K562 (cell line): ENCODE data around the gene AGAP3. TPM values are rescaled to one million over a fixed set of nuclear protein-coding genes. Genes with fewer than 3 reads are reported as not detected.
A peak's percentile ranks its signal among the peaks of the same experiment; 100 is the strongest.

Experiments used
- CEBPG ChIP-seq, 3 experiments: fragments of 200-800 bp in 1 of 3; sonication (Bioruptor generic) in 1 of 3; sonication (generic) in 1 of 3; formaldehyde crosslinking in 1 of 3; IDR thresholded peaks in 2 of 3; conservative IDR thresholded peaks in 1 of 3; 2 replicates each; pipeline versions ENCODE4 v1.6.1 to v1.8.0; 2016 to 2022; ENCODE audit warnings: missing compliant biosample characterization in 2 of 3, missing genetic modification characterization in 2 of 3, mild to moderate bottlenecking in 1 of 3, missing genetic modification reagents in 1 of 3
- ELF1 ChIP-seq: fragments of 200-800 bp; sonication (Bioruptor generic); IDR thresholded peaks from 2 replicates; pipeline ENCODE4 v1.6.1; 2016; ENCODE audit warnings: missing genetic modification characterization, missing compliant biosample characterization
- FOXA3 ChIP-seq, 2 experiments: fragments of 450-650 bp in 1 of 2; sonication (generic) in 1 of 2; formaldehyde crosslinking; IDR thresholded peaks in 1 of 2; conservative IDR thresholded peaks in 1 of 2; 2 replicates each; pipeline versions ENCODE4 v1.4.0 to v1.8.0; 2020 to 2022; ENCODE audit warnings: mild to moderate bottlenecking in 2 of 2, missing genetic modification reagents in 1 of 2
- NFE2L1 ChIP-seq: fragments of 450-650 bp; IDR thresholded peaks from 2 replicates; pipeline ENCODE4 v1.6.1; 2016; ENCODE audit warnings: missing genetic modification characterization, low read depth, mild to moderate bottlenecking, missing compliant biosample characterization, moderate library complexity, borderline replicate concordance
- PCBP1 ChIP-seq: fragments of 200-400 bp; formaldehyde crosslinking; IDR thresholded peaks from 2 replicates; pipeline ENCODE4 v1.6.1; 2018; ENCODE audit warnings: mild to moderate bottlenecking, low read depth, low read length; ENCODE audit not compliant: poor library complexity, severe bottlenecking
- SIRT6 ChIP-seq: IDR thresholded peaks from one replicate; pipeline ENCODE4 v1.6.1; 2012; ENCODE audit warnings: low read depth, mild to moderate bottlenecking, control low read depth, inconsistent platforms, low read length, moderate library complexity
- SMAD2 ChIP-seq: fragments of 150-350 bp; IDR thresholded peaks from 2 replicates; pipeline ENCODE4 v1.6.1; 2014; ENCODE audit warnings: low read depth, mild to moderate bottlenecking, low read length
- SNRNP70 ChIP-seq: fragments of 200-400 bp; formaldehyde crosslinking; optimal IDR thresholded peaks from 2 replicates; pipeline ENCODE3; 2017; ENCODE audit warnings: low read depth, low read length
- TCF3 ChIP-seq: sonication (generic); formaldehyde crosslinking; IDR thresholded peaks from 2 replicates; pipeline ENCODE4 v1.4.0; 2020; ENCODE audit warnings: mild to moderate bottlenecking, missing genetic modification reagents
- ZNF133 ChIP-seq: fragments of 250-450 bp; sonication (Bioruptor Pico); IDR thresholded peaks from 2 replicates; pipeline ENCODE4 v1.4.0; 2020; ENCODE audit warnings: mild to moderate bottlenecking
- polyA plus RNA-seq, 8 experiments: library from polyadenylated mRNA; depleted of rRNA in 4 of 8; stranded (reverse) in 5 of 8; unstranded in 3 of 8; fragments of >200 nt; fragmentation: Nextera tagmentation in 2 of 8; fragmentation: Illumina TruSeq in 1 of 8; extraction: Ambion mirVana in 2 of 8; extraction: Trizol in 1 of 8; gene quantifications; 2 replicates each; pipeline versions ENCODE4 v1.2.1 to v1.2.3, GENCODE V29; 2011 to 2014; ENCODE audit warnings: inconsistent platforms in 1 of 8, missing spikeins in 1 of 8
- total RNA-seq, 7 experiments: library from RNA; depleted of rRNA in 6 of 7; stranded (reverse); fragments of >200 nt in 6 of 7; fragmentation: Illumina TruSeq in 2 of 7; extraction: Trizol in 2 of 7; gene quantifications; 2 replicates each; pipeline versions ENCODE4 v1.2.1 to v1.2.3, GENCODE V29; 2011 to 2021; ENCODE audit warnings: low replicate concordance in 1 of 7
- TF ChIP-seq, protein P1 (sequence below): fragments of 450-650 bp; IDR thresholded peaks from 2 replicates; pipeline ENCODE4 v1.6.1; 2014; ENCODE audit warnings: low read depth, mild to moderate bottlenecking, moderate library complexity, borderline replicate concordance
- TF ChIP-seq, protein P2 (sequence below): fragments of 450-650 bp; IDR thresholded peaks from 2 replicates; pipeline ENCODE4 v1.6.1; 2016
- TF ChIP-seq, protein P3 (sequence below): sonication (generic); formaldehyde crosslinking; IDR thresholded peaks from 2 replicates; pipeline ENCODE4 v1.8.0; 2022; ENCODE audit warnings: missing genetic modification reagents, mild to moderate bottlenecking, borderline replicate concordance
- TF ChIP-seq, protein P4 (sequence below): fragments of 150-350 bp; conservative IDR thresholded peaks from 2 replicates; pipeline ENCODE4 v1.6.1; 2014; ENCODE audit warnings: low read length
- TF ChIP-seq, protein P5 (sequence below): fragments of 250-450 bp; sonication (Bioruptor Pico); IDR thresholded peaks from 2 replicates; pipeline ENCODE4 v1.8.0; 2022; ENCODE audit warnings: moderate library complexity, mild to moderate bottlenecking, inconsistent platforms
- TF ChIP-seq, protein P6 (sequence below): fragments of 250-450 bp; sonication (Bioruptor Pico); IDR thresholded peaks from 2 replicates; pipeline ENCODE4 v1.5.0; 2021; ENCODE audit warnings: mild to moderate bottlenecking, borderline replicate concordance

AGAP3 gene
- total and polyA plus RNA-seq, 9 of the 15 experiments (the other 6 are each of a cell fraction or from before 2014, with no cell fraction given) = 3.4 to 208 (median 62.2) TPM

DNA sequence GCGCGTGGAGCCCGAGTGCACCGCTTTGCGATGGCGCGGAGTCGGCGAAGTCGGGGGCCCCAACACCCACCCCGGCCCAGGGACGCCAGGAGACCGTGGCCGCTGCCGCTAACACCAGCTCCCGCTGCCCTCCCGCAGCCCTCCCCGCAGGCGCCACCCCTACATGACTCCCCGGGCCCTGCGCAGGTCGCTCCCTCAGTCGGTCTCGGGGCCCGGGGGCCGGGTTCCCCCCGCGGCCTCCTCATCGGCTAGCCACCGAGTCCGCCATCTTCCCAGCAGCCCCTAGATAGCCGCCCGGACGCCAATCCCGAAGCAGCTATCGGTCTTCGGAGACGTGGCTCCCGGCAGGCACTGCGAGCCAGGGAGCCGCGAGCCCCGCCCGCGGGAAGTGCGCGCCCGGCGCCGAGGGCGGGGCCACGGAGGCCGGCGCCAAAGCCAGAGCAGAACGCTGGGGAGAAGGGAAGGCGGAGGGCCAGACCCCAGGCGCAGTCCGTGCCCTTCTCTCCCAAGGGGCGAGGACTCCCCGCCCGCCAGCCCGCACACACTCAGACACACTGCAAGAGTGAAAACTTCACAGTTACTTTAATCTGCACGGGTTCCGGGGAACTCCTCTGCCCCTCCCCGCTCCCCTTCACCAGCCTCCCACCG, 5.6 kb upstream of the AGAP3 start, which contains the start of gene FASTK (continued):
- TF ChIP-seq CEBPG (CRISPR knock-in tag; IDR thresholded peaks at IDR 0.05) (no peak), CEBPG (tag; conservative IDR thresholded peaks at IDR 0.05 in 1 of 2, IDR thresholded peaks at IDR 0.05 in 1 of 2) (no peak), SIRT6 (no peak), ELF1 (tag) (no peak), ZNF133 (no peak), SMAD2 (no peak), FOXA3 (CRISPR knock-in tag; conservative IDR thresholded peaks at IDR 0.05 in 1 of 2, IDR thresholded peaks at IDR 0.05 in 1 of 2) (no peak), NFE2L1 (tag) (no peak), TCF3 (CRISPR knock-in tag) (no peak; the same call in 1 of the 2 replicates), SNRNP70 (no peak), PCBP1 (no peak)
- TF ChIP-seq, protein P1, sequence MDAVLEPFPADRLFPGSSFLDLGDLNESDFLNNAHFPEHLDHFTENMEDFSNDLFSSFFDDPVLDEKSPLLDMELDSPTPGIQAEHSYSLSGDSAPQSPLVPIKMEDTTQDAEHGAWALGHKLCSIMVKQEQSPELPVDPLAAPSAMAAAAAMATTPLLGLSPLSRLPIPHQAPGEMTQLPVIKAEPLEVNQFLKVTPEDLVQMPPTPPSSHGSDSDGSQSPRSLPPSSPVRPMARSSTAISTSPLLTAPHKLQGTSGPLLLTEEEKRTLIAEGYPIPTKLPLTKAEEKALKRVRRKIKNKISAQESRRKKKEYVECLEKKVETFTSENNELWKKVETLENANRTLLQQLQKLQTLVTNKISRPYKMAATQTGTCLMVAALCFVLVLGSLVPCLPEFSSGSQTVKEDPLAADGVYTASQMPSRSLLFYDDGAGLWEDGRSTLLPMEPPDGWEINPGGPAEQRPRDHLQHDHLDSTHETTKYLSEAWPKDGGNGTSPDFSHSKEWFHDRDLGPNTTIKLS = peak; percentile 98
- TF ChIP-seq, protein P2, sequence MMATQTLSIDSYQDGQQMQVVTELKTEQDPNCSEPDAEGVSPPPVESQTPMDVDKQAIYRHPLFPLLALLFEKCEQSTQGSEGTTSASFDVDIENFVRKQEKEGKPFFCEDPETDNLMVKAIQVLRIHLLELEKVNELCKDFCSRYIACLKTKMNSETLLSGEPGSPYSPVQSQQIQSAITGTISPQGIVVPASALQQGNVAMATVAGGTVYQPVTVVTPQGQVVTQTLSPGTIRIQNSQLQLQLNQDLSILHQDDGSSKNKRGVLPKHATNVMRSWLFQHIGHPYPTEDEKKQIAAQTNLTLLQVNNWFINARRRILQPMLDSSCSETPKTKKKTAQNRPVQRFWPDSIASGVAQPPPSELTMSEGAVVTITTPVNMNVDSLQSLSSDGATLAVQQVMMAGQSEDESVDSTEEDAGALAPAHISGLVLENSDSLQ = peak; percentile 64
- TF ChIP-seq, protein P3, sequence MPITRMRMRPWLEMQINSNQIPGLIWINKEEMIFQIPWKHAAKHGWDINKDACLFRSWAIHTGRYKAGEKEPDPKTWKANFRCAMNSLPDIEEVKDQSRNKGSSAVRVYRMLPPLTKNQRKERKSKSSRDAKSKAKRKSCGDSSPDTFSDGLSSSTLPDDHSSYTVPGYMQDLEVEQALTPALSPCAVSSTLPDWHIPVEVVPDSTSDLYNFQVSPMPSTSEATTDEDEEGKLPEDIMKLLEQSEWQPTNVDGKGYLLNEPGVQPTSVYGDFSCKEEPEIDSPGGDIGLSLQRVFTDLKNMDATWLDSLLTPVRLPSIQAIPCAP = 0 out of 2 replicates have a peak, but pooled peaks have one; percentile 12
- TF ChIP-seq, protein P4, sequence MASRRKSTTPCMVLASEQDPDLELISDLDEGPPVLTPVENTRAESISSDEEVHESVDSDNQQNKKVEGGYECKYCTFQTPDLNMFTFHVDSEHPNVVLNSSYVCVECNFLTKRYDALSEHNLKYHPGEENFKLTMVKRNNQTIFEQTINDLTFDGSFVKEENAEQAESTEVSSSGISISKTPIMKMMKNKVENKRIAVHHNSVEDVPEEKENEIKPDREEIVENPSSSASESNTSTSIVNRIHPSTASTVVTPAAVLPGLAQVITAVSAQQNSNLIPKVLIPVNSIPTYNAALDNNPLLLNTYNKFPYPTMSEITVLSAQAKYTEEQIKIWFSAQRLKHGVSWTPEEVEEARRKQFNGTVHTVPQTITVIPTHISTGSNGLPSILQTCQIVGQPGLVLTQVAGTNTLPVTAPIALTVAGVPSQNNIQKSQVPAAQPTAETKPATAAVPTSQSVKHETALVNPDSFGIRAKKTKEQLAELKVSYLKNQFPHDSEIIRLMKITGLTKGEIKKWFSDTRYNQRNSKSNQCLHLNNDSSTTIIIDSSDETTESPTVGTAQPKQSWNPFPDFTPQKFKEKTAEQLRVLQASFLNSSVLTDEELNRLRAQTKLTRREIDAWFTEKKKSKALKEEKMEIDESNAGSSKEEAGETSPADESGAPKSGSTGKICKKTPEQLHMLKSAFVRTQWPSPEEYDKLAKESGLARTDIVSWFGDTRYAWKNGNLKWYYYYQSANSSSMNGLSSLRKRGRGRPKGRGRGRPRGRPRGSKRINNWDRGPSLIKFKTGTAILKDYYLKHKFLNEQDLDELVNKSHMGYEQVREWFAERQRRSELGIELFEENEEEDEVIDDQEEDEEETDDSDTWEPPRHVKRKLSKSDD = peak; percentile 88
- TF ChIP-seq, protein P5, sequence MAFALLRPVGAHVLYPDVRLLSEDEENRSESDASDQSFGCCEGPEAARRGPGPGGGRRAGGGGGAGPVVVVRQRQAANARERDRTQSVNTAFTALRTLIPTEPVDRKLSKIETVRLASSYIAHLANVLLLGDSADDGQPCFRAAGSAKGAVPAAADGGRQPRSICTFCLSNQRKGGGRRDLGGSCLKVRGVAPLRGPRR (CRISPR knock-in tag) = no peak
- TF ChIP-seq, protein P6, sequence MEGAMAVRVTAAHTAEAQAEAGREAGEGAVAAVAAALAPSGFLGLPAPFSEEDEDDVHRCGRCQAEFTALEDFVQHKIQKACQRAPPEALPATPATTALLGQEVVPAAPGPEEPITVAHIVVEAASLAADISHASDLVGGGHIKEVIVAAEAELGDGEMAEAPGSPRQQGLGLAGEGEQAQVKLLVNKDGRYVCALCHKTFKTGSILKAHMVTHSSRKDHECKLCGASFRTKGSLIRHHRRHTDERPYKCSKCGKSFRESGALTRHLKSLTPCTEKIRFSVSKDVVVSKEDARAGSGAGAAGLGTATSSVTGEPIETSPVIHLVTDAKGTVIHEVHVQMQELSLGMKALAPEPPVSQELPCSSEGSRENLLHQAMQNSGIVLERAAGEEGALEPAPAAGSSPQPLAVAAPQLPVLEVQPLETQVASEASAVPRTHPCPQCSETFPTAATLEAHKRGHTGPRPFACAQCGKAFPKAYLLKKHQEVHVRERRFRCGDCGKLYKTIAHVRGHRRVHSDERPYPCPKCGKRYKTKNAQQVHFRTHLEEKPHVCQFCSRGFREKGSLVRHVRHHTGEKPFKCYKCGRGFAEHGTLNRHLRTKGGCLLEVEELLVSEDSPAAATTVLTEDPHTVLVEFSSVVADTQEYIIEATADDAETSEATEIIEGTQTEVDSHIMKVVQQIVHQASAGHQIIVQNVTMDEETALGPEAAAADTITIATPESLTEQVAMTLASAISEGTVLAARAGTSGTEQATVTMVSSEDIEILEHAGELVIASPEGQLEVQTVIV (CRISPR knock-in tag) = no peak
